Stimulated activated naive CD4-positive, alpha-beta T cell (primary cell): Measurements from ENCODE around the gene NPR1.
"Not testable (repeated sequence)": the region's sequence is repeated elsewhere in the genome, so short reads cannot be mapped to it uniquely, and the experiment has no call there.

Source experiments
- DNase-seq, 6 experiments: peaks; one replicate each; lab custom pipeline; 2025; lab: John Stamatoyannopoulos, UW

The NPR1 gene

GRCh38 chr1:153678519-153679336 lies at the start of gene NPR1:
Gene NPR1 (plus strand): TSS chr1:153678688. CDS start chr1:153679109, 421 bp downstream.
- peak in 1 of 6 experiments; percentile 40 for DNase-seq

GRCh38 chr1:153629343-153629665 lies 49.2 kb upstream of the NPR1 start:
- DNase-seq = no peak

GRCh38 chr1:153629971-153630370 lies 48.5 kb upstream of the NPR1 start:
- no peak for DNase-seq

GRCh38 chr1:153630384-153630783 lies 48.1 kb upstream of the NPR1 start:
- DNase-seq = no peak

GRCh38 chr1:153631047-153632022 lies 47.2 kb upstream of the NPR1 start:
- no peak for DNase-seq

- DNase-seq = no peak
Measured at GRCh38 chr1:153633161-153633753, 45.2 kb upstream of the NPR1 start.

GRCh38 chr1:153633754-153634665 lies 44.5 kb upstream of the NPR1 start, which contains the start of gene CHTOP:
Gene CHTOP (plus strand): TSS chr1:153634066. CDS start chr1:153636589, 2,523 bp downstream.
- DNase-seq = peak; percentile 93 to 97 (median 94)

- DNase-seq = no peak
Measured at GRCh38 chr1:153635872-153636271, 42.6 kb upstream of the NPR1 start.

- no peak for DNase-seq
Measured at GRCh38 chr1:153636312-153636711, 42.2 kb upstream of the NPR1 start.

GRCh38 chr1:153638261-153638660 lies 40.2 kb upstream of the NPR1 start:
- DNase-seq = no peak

GRCh38 chr1:153639280-153639679 lies 39.2 kb upstream of the NPR1 start:
- no peak for DNase-seq

GRCh38 chr1:153640213-153640612 lies 38.3 kb upstream of the NPR1 start:
- DNase-seq = not testable (repeated sequence)

- DNase-seq = no peak
Measured at GRCh38 chr1:153640861-153641260, 37.6 kb upstream of the NPR1 start.

GRCh38 chr1:153642161-153642560 lies 36.3 kb upstream of the NPR1 start:
- DNase-seq = no peak

GRCh38 chr1:153643100-153643499 lies 35.4 kb upstream of the NPR1 start:
- DNase-seq = no peak

- no peak for DNase-seq
Measured at GRCh38 chr1:153643816-153644215, 34.7 kb upstream of the NPR1 start.

GRCh38 chr1:153646672-153647345 lies 31.7 kb upstream of the NPR1 start:
- no peak for DNase-seq

- no peak for DNase-seq
Measured at GRCh38 chr1:153647346-153647714, 31.2 kb upstream of the NPR1 start.

- DNase-seq = no peak
Measured at GRCh38 chr1:153648000-153648643, 30.4 kb upstream of the NPR1 start.
